GM18526 (cell line): ENCODE results near the gene MRPL3.

Source experiments
- POLR2A ChIP-seq: IDR thresholded peaks from 3 replicates; pipeline ENCODE4 v1.6.1; 2011; ENCODE audit not compliant: insufficient read length; ENCODE audit errors: extremely low read depth

The MRPL3 gene

DNA sequence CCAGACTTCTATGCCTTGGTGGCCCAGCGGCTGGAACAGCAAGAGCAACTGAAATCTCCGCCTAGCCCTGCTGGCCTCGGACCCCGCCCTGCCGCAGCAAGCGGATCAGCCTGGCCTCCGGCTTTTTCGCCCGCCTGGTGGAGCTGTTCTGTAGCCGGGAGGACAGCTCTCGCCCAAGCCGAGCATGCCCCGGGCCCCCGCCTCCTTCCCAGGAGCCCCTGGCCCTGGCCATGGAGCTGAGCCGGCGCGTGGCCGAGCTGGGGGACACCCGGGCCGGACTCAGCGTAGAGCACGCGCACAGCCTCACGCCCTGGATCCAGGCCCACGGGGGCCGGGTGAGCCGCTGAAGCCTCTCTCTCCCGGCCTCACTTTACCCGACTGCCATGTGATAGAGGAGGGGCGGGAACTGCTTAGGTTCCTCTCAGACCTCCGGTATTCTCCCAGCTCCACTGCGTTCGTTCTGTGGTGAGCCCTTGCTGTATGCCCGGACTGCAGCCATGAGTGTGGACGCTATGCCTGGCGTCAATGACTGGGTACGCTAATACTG is 24.1 kb upstream of the MRPL3 start:
- TF ChIP-seq POLR2A: no peak

DNA sequence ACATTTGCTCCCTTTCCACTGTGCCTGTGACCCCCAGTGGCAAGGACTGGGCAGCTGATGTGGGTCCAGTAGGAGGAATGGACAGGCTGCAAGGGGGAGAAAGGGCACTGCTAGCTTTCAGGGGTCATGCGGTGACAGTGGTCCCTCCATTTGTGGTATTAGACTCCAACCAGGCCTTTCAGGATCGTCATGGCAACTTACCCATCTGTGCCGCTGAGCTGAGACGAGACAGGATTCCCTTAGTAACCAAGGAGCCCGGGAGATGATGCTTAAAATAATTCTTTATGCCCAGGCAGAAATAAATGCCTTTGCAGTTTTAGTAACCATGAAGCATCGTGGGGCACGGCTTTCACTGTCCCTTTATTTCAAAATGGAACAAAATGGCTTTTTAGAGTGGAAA is 15.9 kb upstream of the MRPL3 start:
- no peak for TF ChIP-seq POLR2A

GRCh38 chr3:131505421-131505820 is 2.6 kb upstream of the MRPL3 start:
- TF ChIP-seq POLR2A: no peak

DNA sequence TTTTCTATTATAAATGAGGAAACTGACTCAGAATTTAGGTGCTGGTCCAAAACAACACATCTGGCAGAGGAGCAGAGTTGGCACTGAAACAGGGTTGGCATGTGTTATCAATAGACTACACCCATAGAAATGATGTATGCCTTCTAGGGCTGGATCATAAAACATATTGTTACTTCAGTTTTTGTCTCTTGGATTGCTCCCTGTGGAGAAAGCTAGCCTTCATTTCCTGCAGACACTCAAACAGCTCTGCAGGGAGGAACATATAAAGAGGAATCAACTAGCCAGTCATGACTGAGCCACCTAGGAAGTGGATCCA is 507 bp upstream of the MRPL3 start:
- no peak for TF ChIP-seq POLR2A

DNA sequence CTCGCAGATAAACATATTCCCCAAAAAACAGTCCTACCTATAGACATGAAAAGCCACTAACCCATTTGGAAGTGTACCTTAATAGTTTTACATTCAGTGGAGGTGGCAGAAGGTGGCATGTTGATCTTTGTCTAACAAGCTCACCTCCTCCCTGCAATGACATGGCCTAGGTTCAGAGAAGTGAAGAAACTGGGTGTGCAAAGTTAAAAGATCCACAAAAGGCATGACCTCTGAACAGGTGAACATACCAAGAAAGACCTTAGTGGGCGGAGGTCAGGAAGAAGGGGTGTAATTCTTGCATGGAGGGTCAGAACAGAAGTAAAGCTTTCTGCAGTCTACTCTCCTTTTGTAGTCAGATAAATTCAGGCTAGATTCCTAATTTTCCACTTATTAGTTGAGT is 822 bp downstream of the MRPL3 start:
- TF ChIP-seq POLR2A: no peak

DNA sequence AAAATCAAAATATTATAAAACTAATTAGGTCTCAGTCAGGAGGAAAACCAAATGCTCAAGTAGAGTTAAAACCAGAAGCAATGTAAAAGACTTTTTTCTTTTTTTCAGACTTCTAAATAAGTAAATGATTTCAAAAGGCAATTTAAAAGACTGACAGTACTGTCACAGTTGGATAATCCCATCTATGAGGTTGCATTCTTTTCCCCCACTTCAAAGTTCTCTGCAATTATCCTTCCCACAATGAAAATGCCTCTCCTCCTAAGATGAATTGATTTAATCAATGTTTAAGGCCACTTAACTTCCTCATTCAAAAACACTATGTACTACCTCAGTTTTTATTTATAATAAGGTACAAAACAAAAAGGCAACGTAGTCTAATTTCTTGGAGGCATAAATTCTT is 8.1 kb downstream of the MRPL3 start:
- no peak for TF ChIP-seq POLR2A

- no peak for TF ChIP-seq POLR2A
Observed at GRCh38 chr3:131491775-131492174, 11.0 kb downstream of the MRPL3 start.

- TF ChIP-seq POLR2A: no peak
Observed at GRCh38 chr3:131491084-131491483, 11.7 kb downstream of the MRPL3 start.

DNA sequence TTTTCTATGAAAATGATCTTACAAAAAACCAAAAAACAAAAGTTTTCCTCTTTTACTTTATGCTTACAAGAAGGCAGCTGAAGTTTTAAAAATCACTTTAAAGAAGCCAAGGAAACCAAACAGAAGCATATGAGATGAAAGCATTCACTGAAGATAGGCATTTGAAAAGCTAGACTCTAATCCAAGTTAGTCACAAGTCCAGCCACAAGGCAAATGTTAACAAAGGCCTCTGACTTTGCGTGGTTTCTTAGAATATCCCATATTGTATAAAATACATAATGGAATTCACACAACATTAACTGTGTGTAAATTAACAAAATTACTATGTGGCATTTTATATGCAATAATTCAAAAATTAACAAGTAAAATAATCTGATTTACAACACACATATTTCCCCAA is 17.7 kb downstream of the MRPL3 start:
- no peak for TF ChIP-seq POLR2A

DNA sequence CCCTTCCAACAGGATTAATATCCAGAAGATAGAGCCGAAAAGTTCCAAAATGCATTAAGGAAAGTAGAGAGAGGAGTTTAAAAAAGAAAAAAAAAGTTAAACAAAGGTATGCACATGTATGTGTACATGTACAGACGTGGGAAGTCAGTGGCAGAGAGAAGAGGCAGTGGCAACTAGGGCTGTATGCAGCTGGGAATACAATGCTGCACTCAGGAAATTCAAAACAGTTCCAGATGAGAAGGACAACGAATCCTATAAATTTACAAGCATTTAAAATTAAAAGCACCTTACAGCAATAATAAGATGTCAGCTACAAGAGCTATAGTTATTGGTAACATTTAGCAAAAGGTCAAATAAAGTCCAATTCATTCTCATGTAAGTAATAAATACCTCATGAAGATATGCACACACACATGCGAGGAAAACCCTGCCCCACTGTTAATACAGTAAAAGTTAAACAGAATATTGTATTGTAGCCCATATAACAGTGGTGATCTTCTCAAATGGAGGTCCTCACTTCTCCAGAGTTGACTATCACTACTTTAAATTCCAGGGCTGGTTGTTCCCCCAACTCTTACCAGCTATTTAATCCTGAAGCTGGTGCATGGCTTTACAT is 18.2 kb downstream of the MRPL3 start:
- TF ChIP-seq POLR2A: no peak

DNA sequence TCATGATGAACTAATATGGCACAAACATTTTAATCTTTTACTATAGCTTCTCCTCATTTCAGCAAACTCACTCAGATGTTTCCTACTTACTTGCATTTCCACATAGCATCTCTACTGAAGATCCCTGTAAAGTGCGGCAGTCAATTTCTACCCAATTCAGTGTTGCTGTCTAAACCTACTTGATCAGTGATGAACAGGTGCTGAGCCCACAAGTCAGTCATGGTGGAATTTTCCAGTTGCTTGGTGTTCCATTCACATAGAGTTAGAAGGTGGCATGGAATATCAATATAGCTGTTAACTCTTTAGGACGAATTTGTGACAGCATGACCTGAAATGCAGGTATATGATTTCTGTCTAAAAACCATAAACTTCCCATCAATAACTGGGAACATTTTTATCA is 22.7 kb downstream of the MRPL3 start:
- TF ChIP-seq POLR2A: no peak

GRCh38 chr3:131477813-131478212 is 25.0 kb downstream of the MRPL3 start:
- TF ChIP-seq POLR2A: no peak

GRCh38 chr3:131474115-131474514 is 28.7 kb downstream of the MRPL3 start:
- TF ChIP-seq POLR2A: no peak

GRCh38 chr3:131470377-131470776 is 32.4 kb downstream of the MRPL3 start:
- no peak for TF ChIP-seq POLR2A

DNA sequence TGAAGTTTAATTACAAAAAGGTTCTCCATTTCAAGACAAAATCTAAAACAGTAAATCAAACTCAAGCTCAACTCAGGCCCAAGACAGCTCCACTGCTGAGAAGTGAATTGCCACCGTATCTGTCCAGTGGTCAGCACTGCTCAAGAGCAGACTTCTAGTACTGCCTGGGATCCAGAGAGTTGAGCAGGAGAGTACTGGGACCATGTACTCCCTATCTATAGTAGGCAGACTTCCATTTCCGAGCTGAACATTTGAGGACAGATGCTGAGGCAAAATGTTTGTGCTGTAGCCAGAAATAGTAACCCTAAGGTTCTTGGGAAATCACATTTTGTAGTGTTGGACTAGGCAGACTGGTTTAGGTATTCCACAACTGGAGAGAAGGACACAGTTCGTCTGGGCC is 44.1 kb downstream of the MRPL3 start:
- TF ChIP-seq POLR2A: no peak

- TF ChIP-seq POLR2A: no peak
Observed at GRCh38 chr3:131457220-131457619, 45.6 kb downstream of the MRPL3 start.

DNA sequence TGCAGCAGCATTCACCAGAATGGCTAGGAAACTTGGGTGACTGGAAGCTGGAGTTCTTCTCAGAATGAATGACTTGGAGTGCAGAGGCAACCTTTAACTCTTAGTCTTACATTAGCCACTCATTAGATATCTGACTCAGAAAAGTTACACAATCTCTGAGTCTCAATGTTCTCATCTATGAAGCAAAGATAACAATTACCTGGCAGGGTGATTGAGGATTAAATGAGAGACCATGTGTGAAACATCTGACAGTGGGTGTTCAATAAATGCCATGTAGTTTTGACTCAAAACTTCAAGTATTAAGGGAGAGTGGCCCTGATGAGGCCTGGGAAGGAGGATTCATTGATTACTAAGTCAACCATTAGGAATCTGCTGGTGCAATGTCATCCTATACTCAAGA is 48.3 kb downstream of the MRPL3 start:
- TF ChIP-seq POLR2A: no peak
